Measurements from ENCODE around the gene FCER2.
A peak's percentile ranks its signal among the peaks of the same experiment; 100 is the strongest.
"Not testable (repeated sequence)": the region's sequence is repeated elsewhere in the genome, so short reads cannot be mapped to it uniquely, and the experiment has no call there.

Gene FCER2

GRCh38 chr19:7645656-7646425 is 56.1 kb downstream of the FCER2 start:
- peak overlapping the region; percentile 28 to 51 for H3K4me3 ChIP-seq (ENCODE audit: low read depth in 1 of 2, low read length in 1 of 2)
- peak overlapping the region; percentile 78 for H3K27ac ChIP-seq
- H3K27me3 ChIP-seq = no peaks in the 10 kb centered on the region
- H3K36me3 ChIP-seq = peaks cover 74% of the 10 kb centered on the region
- H3K4me1 ChIP-seq (ENCODE audit: control insufficient read depth in 1 of 2, insufficient read depth in 1 of 2, low read depth in 1 of 2, low read length in 1 of 2) = peaks cover 36 to 37% of the 10 kb centered on the region in 2 experiments
- no peak for TF ChIP-seq CTCF (IDR thresholded peaks at IDR 0.05)
- no peaks in the 10 kb centered on the region for H3K9me3 ChIP-seq

GRCh38 chr19:7645163-7645562 is 56.8 kb downstream of the FCER2 start:
- Histone ChIP-seq H3K36me3 (peaks cover 80% of the 10 kb centered on the region), H3K4me3 (ENCODE audit: low read depth in 1 of 2, low read length in 1 of 2) (peak overlapping the region; percentile 28 to 51), H3K9me3 (no peaks in the 10 kb centered on the region), H3K27ac (peak overlapping the region; percentile 78), H3K4me1 (ENCODE audit: control insufficient read depth in 1 of 2, insufficient read depth in 1 of 2, low read depth in 1 of 2, low read length in 1 of 2) (peaks cover 41 to 43% of the 10 kb centered on the region in 2 experiments), H3K27me3 (no peaks in the 10 kb centered on the region)
- no peak for TF ChIP-seq CTCF (IDR thresholded peaks at IDR 0.05)

GRCh38 chr19:7644550-7644877 is 57.4 kb downstream of the FCER2 start:
- H3K36me3 ChIP-seq = peaks cover 87% of the 10 kb centered on the region
- no peaks in the 10 kb centered on the region for H3K9me3 ChIP-seq
- peaks cover 47 to 49% of the 10 kb centered on the region in 2 experiments for H3K4me1 ChIP-seq (ENCODE audit: control insufficient read depth in 1 of 2, insufficient read depth in 1 of 2, low read depth in 1 of 2, low read length in 1 of 2)
- H3K4me3 ChIP-seq (ENCODE audit: low read depth in 1 of 2, low read length in 1 of 2) = no peak overlapping the region
- no peaks in the 10 kb centered on the region for H3K27me3 ChIP-seq
- peak overlapping the region; percentile 78 for H3K27ac ChIP-seq
- TF ChIP-seq CTCF (IDR thresholded peaks at IDR 0.05) = no peak

- Histone ChIP-seq H3K4me1 (ENCODE audit: control insufficient read depth in 1 of 2, insufficient read depth in 1 of 2, low read depth in 1 of 2, low read length in 1 of 2) (peaks cover 54 to 55% of the 10 kb centered on the region in 2 experiments), H3K27ac (peak overlapping the region; percentile 78), H3K36me3 (peaks cover 93% of the 10 kb centered on the region)
- H3K9me3 ChIP-seq; H3K27me3 ChIP-seq; H3K4me3 ChIP-seq (ENCODE audit: low read depth in 1 of 2, low read length in 1 of 2): not testable (repeated sequence)
These were observed 58.0 kb downstream of the FCER2 start for GRCh38 chr19:7643629-7644549.

GRCh38 chr19:7643031-7643415 is 58.9 kb downstream of the FCER2 start:
- peaks cover 62 to 64% of the 10 kb centered on the region in 2 experiments for H3K4me1 ChIP-seq (ENCODE audit: control insufficient read depth in 1 of 2, insufficient read depth in 1 of 2, low read depth in 1 of 2, low read length in 1 of 2)
- no peak overlapping the region for H3K4me3 ChIP-seq (ENCODE audit: low read depth in 1 of 2, low read length in 1 of 2)
- TF ChIP-seq CTCF (IDR thresholded peaks at IDR 0.05) = no peak
- peak overlapping the region; percentile 78 for H3K27ac ChIP-seq
- no peaks in the 10 kb centered on the region for H3K27me3 ChIP-seq
- peaks cover 90% of the 10 kb centered on the region for H3K36me3 ChIP-seq
- H3K9me3 ChIP-seq = no peaks in the 10 kb centered on the region
